ENCODE data around the gene RNASE3.

GRCh38 chr14:20878695-20879094 lies 12.5 kb upstream of the RNASE3 start:
- TF ChIP-seq, protein P1, sequence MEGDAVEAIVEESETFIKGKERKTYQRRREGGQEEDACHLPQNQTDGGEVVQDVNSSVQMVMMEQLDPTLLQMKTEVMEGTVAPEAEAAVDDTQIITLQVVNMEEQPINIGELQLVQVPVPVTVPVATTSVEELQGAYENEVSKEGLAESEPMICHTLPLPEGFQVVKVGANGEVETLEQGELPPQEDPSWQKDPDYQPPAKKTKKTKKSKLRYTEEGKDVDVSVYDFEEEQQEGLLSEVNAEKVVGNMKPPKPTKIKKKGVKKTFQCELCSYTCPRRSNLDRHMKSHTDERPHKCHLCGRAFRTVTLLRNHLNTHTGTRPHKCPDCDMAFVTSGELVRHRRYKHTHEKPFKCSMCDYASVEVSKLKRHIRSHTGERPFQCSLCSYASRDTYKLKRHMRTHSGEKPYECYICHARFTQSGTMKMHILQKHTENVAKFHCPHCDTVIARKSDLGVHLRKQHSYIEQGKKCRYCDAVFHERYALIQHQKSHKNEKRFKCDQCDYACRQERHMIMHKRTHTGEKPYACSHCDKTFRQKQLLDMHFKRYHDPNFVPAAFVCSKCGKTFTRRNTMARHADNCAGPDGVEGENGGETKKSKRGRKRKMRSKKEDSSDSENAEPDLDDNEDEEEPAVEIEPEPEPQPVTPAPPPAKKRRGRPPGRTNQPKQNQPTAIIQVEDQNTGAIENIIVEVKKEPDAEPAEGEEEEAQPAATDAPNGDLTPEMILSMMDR (IDR thresholded peaks at IDR 0.05; ENCODE audit: low read depth, low read length) = no peak
- no peak for TF ChIP-seq EZH2phosphoT487 (IDR thresholded peaks at IDR 0.05; ENCODE audit: low read depth)

Measured in OCI-LY3 (cell line).